ENCODE measurements around the gene LCN15. TPM values are rescaled to one million over a fixed set of nuclear protein-coding genes. Genes with fewer than 3 reads are reported as not detected.

The LCN15 gene
- total RNA-seq, 2 experiments from 2014 or later = not detected

GRCh38 chr9:136738960-136739359 is 25.4 kb downstream of the LCN15 start:
- peaks cover 9 to 14% of the 10 kb centered on the region in 2 experiments for H3K27me3 ChIP-seq (ENCODE audit: control insufficient read depth in 1 of 2, insufficient read depth in 2 of 2, low read length in 2 of 2)
- peaks cover 0 to 25% of the 10 kb centered on the region in 2 experiments for H3K9me3 ChIP-seq (ENCODE audit: control insufficient read depth in 1 of 2, insufficient read depth in 1 of 2, low read length in 2 of 2)
- ATAC-seq (ENCODE audit: poor library complexity) (no peak), DNase-seq (no peak)
- Mint-ChIP-seq H3K36me3 (ENCODE audit: low read depth) (no peaks in the 10 kb centered on the region), H3K27ac (no peak overlapping the region), H3K9me3 (no peaks in the 10 kb centered on the region), H3K27me3 (no peaks in the 10 kb centered on the region), H3K4me3 (no peak overlapping the region), H3K4me1 (ENCODE audit: low read depth) (no peaks in the 10 kb centered on the region)
- TF ChIP-seq CTCF (IDR thresholded peaks at IDR 0.05) = no peak
- H3K4me3 ChIP-seq (ENCODE audit: low read length) = no peak overlapping the region
- no peak overlapping the region for H3K27ac ChIP-seq (ENCODE audit: low read depth in 1 of 2, low read length in 2 of 2)
- intact Hi-C loops (cut with DNase I, micrococcal nuclease) = no loop called here
- ChIA-PET POLR2A (no interaction called here), CTCF (no interaction called here)
- H3K4me1 ChIP-seq (ENCODE audit: insufficient read depth, low read length) = peaks cover 19% of the 10 kb centered on the region
- no peaks in the 10 kb centered on the region for H3K36me3 ChIP-seq (ENCODE audit: insufficient read depth, low read length)

- Mint-ChIP-seq H3K36me3 (ENCODE audit: low read depth) (no peaks in the 10 kb centered on the region), H3K27me3 (no peaks in the 10 kb centered on the region), H3K27ac (no peak overlapping the region), H3K4me3 (no peak overlapping the region), H3K9me3 (no peaks in the 10 kb centered on the region), H3K4me1 (ENCODE audit: low read depth) (no peaks in the 10 kb centered on the region)
- H3K36me3 ChIP-seq (ENCODE audit: insufficient read depth, low read length) = no peaks in the 10 kb centered on the region
- H3K27ac ChIP-seq (ENCODE audit: low read depth in 1 of 2, low read length in 2 of 2) = no peak overlapping the region
- ChIA-PET POLR2A (no interaction called here), CTCF (no interaction called here)
- no peak for TF ChIP-seq CTCF (IDR thresholded peaks at IDR 0.05)
- ATAC-seq (ENCODE audit: poor library complexity) (no peak), DNase-seq (no peak)
- no peaks in the 10 kb centered on the region for H3K27me3 ChIP-seq (ENCODE audit: control insufficient read depth in 1 of 2, insufficient read depth in 2 of 2, low read length in 2 of 2)
- no peak overlapping the region for H3K4me3 ChIP-seq (ENCODE audit: low read length)
- H3K9me3 ChIP-seq (ENCODE audit: control insufficient read depth in 1 of 2, insufficient read depth in 1 of 2, low read length in 2 of 2) = peaks cover 0 to 3% of the 10 kb centered on the region in 2 experiments
- intact Hi-C loops (cut with DNase I, micrococcal nuclease) = no loop called here
- H3K4me1 ChIP-seq (ENCODE audit: insufficient read depth, low read length) = peaks cover 2% of the 10 kb centered on the region
Observed at GRCh38 chr9:136735812-136736480, 28.4 kb downstream of the LCN15 start.

GRCh38 chr9:136734837-136735496 is 29.4 kb downstream of the LCN15 start:
- no peaks in the 10 kb centered on the region for H3K27me3 ChIP-seq (ENCODE audit: control insufficient read depth in 1 of 2, insufficient read depth in 2 of 2, low read length in 2 of 2)

More at GRCh38 chr9:136734837-136735496, 29.4 kb downstream of the LCN15 start:
- no peak overlapping the region for H3K27ac Mint-ChIP-seq
- ChIA-PET CTCF (no interaction called here), POLR2A (no interaction called here)
- no peaks in the 10 kb centered on the region for H3K36me3 Mint-ChIP-seq (ENCODE audit: low read depth)
- H3K4me3 Mint-ChIP-seq = no peak overlapping the region
- no peak overlapping the region for H3K27ac ChIP-seq (ENCODE audit: low read depth in 1 of 2, low read length in 2 of 2)
- DNase-seq (no peak), ATAC-seq (ENCODE audit: poor library complexity) (no peak)
- H3K9me3 Mint-ChIP-seq = no peaks in the 10 kb centered on the region
- no peak for TF ChIP-seq CTCF (IDR thresholded peaks at IDR 0.05)
- no peaks in the 10 kb centered on the region for H3K27me3 Mint-ChIP-seq
- H3K36me3 ChIP-seq (ENCODE audit: insufficient read depth, low read length) = no peaks in the 10 kb centered on the region
- intact Hi-C loops (cut with DNase I, micrococcal nuclease) = no loop called here
- H3K9me3 ChIP-seq (ENCODE audit: control insufficient read depth in 1 of 2, insufficient read depth in 1 of 2, low read length in 2 of 2) = no peaks in the 10 kb centered on the region
- H3K4me1 ChIP-seq (ENCODE audit: insufficient read depth, low read length) = no peaks in the 10 kb centered on the region
- H3K4me1 Mint-ChIP-seq (ENCODE audit: low read depth) = no peaks in the 10 kb centered on the region
- no peak overlapping the region for H3K4me3 ChIP-seq (ENCODE audit: low read length)
